Liver (tissue), 3 donors: ENCODE results near the gene GLI1.

Experiments
- EGR1 ChIP-seq, 2 donors: IDR thresholded peaks; 2 replicates each; pipeline ENCODE4 v1.6.1; 2016 to 2018; ENCODE audit warnings: antibody characterized with exemption in 2 of 2, low read depth in 2 of 2
- FOXA2 ChIP-seq: IDR thresholded peaks from 2 replicates; pipeline ENCODE4 v1.6.1; 2016; ENCODE audit warnings: antibody characterized with exemption
- GABPA ChIP-seq, 2 donors: IDR thresholded peaks in 1 of 2; conservative IDR thresholded peaks in 1 of 2; 2 replicates each; pipeline ENCODE4 v1.6.1; 2016; ENCODE audit warnings: antibody characterized with exemption in 2 of 2, mild to moderate bottlenecking in 1 of 2, moderate library complexity in 1 of 2
- HNF4A ChIP-seq, 2 donors: conservative IDR thresholded peaks; 2 replicates each; pipeline ENCODE4 v1.6.1; 2016; ENCODE audit warnings: antibody characterized with exemption in 2 of 2, mild to moderate bottlenecking in 2 of 2
- JUND ChIP-seq, 2 donors: IDR thresholded peaks; 2 replicates each; pipeline ENCODE4 v1.6.1; 2016; ENCODE audit warnings: antibody characterized with exemption in 2 of 2
- MAX ChIP-seq: IDR thresholded peaks from 2 replicates; pipeline ENCODE4 v1.6.1; 2016; ENCODE audit warnings: antibody characterized with exemption
- RAD21 ChIP-seq, 2 donors: IDR thresholded peaks; 2 replicates each; pipeline ENCODE4 v1.6.1; 2016; ENCODE audit warnings: antibody characterized with exemption in 2 of 2, mild to moderate bottlenecking in 2 of 2
- REST ChIP-seq: IDR thresholded peaks from 2 replicates; pipeline ENCODE4 v1.6.1; 2016; ENCODE audit warnings: antibody characterized with exemption, mild to moderate bottlenecking
- SP1 ChIP-seq: IDR thresholded peaks from 2 replicates; pipeline ENCODE4 v1.6.1; 2018; ENCODE audit warnings: antibody characterized with exemption, mild to moderate bottlenecking
- TAF1 ChIP-seq: conservative IDR thresholded peaks from 2 replicates; pipeline ENCODE4 v1.6.1; 2016; ENCODE audit warnings: antibody characterized with exemption, mild to moderate bottlenecking
- TF ChIP-seq, protein P1 (sequence below): fragments of 150-350 bp; IDR thresholded peaks from 2 replicates; pipeline ENCODE4 v1.5.1; 2017; ENCODE audit warnings: improper control_type of control experiment, low read depth, low read length; ENCODE audit not compliant: missing input control
- TF ChIP-seq, protein P2 (sequence below): IDR thresholded peaks from 2 replicates; pipeline ENCODE4 v1.6.1; 2016; ENCODE audit warnings: antibody characterized with exemption
- TF ChIP-seq, protein P3 (sequence below): IDR thresholded peaks from 2 replicates; pipeline ENCODE4 v1.6.1; 2016; ENCODE audit warnings: antibody characterized with exemption
- donor health status: healthy.
- donor health status: healthy.

GRCh38 chr12:57472391-57472790, 12.8 kb downstream of the GLI1 start:
- TF ChIP-seq REST (no peak), EGR1 (IDR thresholded peaks at IDR 0.05; ENCODE audit: low read depth in 2 of 2) (no peak), RAD21 (IDR thresholded peaks at IDR 0.05) (no peak), MAX (no peak), SP1 (no peak), FOXA2 (no peak), TAF1 (no peak), GABPA (IDR thresholded peaks at IDR 0.05 in 1 of 2, conservative IDR thresholded peaks at IDR 0.05 in 1 of 2) (no peak), JUND (IDR thresholded peaks at IDR 0.05) (no peak), HNF4A (conservative IDR thresholded peaks at IDR 0.05) (no peak)
- TF ChIP-seq, protein P1, sequence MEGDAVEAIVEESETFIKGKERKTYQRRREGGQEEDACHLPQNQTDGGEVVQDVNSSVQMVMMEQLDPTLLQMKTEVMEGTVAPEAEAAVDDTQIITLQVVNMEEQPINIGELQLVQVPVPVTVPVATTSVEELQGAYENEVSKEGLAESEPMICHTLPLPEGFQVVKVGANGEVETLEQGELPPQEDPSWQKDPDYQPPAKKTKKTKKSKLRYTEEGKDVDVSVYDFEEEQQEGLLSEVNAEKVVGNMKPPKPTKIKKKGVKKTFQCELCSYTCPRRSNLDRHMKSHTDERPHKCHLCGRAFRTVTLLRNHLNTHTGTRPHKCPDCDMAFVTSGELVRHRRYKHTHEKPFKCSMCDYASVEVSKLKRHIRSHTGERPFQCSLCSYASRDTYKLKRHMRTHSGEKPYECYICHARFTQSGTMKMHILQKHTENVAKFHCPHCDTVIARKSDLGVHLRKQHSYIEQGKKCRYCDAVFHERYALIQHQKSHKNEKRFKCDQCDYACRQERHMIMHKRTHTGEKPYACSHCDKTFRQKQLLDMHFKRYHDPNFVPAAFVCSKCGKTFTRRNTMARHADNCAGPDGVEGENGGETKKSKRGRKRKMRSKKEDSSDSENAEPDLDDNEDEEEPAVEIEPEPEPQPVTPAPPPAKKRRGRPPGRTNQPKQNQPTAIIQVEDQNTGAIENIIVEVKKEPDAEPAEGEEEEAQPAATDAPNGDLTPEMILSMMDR: no peak
- TF ChIP-seq, protein P2, sequence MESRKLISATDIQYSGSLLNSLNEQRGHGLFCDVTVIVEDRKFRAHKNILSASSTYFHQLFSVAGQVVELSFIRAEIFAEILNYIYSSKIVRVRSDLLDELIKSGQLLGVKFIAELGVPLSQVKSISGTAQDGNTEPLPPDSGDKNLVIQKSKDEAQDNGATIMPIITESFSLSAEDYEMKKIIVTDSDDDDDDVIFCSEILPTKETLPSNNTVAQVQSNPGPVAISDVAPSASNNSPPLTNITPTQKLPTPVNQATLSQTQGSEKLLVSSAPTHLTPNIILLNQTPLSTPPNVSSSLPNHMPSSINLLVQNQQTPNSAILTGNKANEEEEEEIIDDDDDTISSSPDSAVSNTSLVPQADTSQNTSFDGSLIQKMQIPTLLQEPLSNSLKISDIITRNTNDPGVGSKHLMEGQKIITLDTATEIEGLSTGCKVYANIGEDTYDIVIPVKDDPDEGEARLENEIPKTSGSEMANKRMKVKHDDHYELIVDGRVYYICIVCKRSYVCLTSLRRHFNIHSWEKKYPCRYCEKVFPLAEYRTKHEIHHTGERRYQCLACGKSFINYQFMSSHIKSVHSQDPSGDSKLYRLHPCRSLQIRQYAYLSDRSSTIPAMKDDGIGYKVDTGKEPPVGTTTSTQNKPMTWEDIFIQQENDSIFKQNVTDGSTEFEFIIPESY: no peak
- TF ChIP-seq, protein P3, sequence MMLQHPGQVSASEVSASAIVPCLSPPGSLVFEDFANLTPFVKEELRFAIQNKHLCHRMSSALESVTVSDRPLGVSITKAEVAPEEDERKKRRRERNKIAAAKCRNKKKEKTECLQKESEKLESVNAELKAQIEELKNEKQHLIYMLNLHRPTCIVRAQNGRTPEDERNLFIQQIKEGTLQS: no peak
